GM19372 (cell line): Measurements from ENCODE around the gene PTPN13.

Source experiments
- ATAC-seq: cut with Tn5 transposase; IDR thresholded peaks from one replicate; pipeline ENCODE4 v1.9.1; 2021; ENCODE audit warnings: mild to moderate bottlenecking, low read depth, moderate library complexity; ENCODE audit not compliant: unreplicated experiment

Gene PTPN13

DNA sequence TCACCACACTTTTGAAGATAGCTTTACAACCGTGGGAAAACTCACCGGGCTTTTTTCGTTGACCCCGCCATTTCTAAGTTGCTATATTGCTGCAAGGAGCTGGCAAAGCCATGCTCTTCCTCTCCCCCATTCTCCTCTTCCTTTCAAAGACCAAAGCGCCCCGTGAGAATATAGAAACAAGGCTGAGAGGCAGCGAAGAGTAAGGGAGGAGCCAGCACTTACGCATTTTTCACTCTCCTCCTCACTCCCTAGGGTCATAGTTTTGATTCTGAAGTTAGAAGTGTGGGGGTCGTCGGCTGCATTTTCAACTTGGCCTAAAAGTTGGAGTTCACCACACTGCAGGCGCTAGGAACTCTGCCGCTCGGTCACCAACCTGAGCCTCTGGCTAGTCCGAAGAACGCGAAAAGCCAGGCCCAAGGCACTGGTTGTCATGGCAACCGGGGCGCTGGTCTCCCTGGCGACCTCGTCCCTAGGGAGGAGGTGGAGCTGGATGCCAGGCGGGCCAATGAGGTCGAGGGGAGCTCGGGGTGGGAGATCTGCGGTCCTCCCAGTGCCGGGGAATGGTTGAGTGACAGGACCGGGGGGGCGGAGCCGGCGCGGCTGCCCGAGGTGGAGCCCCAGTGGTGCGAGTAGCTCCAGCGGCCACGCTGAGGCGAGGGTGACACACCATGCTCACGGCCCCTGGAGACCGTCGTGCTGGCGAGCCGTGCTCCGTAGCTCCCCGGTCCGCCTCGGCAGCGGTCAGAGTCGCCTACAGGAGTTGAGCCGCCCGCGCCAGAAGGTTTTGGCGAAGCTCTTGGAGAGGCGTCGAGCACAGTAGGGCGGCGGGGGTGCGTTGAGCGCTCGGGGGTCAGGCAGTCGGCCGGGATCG is at the start of gene PTPN13:
Gene PTPN13, plus strand, starts transcription at position 628 of the 871 bp plus-strand sequence. CDS start 40,942 bp downstream, outside the sequence.
- ATAC-seq, result peak; percentile 99

GRCh38 chr4:86547140-86547539 is 47.0 kb upstream of the PTPN13 start:
- no peak for ATAC-seq

DNA sequence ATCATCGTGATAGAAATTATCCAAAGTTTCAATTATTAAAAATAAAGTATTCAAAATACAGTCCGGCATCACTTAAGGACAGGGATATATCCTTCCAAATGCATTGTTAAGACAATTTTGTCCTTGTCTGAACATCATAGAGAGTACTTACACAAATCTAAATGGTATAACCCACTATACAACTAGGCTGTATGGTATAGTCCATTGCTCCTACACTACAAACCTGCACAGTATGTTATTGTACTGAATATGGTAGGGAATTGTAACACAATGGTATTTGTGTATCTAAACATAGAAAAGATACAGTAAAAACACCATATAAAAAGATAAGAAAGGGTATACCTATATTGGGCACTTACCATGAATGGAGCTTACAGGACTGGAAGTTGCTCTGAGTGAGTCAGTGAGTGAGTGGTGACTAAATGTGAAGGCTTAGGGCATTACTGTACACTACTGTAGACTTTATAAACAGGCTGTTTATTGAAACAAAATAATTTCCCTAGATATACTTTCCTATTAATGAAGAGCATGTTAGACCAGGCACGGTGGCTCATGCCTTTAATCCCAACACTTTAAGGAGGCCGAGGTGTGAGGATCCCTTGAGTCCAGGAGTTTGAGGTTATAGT is 44.8 kb upstream of the PTPN13 start:
- no peak for ATAC-seq

- ATAC-seq, result no peak
These were observed 42.7 kb upstream of the PTPN13 start for GRCh38 chr4:86551387-86551786.

DNA sequence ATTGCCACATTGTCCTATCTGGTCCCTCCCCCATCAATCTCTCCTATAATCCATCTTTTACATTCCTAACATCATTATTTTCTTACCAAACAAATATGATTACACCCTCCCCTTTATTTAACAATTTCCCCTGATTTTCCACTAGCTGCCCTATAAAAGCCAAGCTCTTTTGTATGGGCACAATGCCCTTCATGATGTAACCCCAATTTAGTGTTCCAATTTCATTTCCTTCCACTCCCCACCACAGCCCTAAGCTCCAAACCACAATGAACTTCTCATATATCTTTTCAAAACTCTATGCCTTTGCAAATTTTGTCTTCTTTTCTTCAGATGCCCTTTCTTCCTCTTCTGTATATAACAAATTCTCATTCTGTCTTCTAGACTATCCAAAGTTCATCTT is 39.5 kb upstream of the PTPN13 start:
- no peak for ATAC-seq

DNA sequence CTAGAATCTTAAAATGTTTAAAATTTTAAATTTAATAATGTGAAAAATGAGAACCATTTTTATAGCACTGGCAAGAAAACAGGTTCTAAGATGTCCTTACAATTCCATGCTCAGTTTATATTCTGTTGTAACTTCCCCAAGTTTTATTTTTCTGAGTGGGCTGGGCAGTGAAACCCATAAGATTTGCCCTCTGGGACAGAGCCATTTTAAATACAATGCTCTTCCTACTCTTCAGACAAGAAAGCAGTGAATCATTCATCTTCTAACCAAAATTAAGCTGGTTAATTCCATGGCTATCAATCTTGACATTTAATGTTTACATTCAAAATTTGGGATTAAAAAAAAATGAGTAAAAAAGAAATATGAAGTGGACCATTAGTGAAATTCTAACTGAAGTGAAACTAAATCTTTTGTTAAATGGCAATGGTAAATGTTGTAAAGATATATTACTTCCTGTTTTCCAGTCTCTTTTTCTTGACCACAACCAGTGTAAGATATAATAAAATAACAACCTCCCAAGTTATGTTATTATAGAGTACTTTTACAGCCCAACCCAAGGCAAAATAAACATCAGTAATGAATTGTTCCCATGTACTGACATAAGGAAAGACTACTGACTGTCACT is 37.2 kb upstream of the PTPN13 start:
- ATAC-seq, result peak; percentile 36

DNA sequence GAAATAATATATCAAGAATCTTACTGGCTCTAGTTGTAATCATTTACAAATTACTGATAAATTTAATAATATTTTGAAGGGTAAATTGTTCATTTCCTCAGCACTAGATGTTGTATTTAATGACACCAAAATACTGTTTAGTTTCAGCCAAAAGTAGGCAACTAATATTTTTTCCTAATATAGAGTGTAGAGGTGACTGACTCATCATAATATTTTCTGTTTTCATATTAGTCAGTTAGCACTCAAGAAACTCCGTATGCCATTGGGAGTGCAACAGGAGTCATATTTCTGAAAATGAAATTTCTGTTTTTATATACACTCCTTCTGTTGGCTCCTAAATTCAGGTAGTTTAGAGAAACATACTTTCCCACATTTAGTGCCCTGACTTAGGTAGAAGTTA is 36.6 kb upstream of the PTPN13 start:
- peak; percentile 78 for ATAC-seq

DNA sequence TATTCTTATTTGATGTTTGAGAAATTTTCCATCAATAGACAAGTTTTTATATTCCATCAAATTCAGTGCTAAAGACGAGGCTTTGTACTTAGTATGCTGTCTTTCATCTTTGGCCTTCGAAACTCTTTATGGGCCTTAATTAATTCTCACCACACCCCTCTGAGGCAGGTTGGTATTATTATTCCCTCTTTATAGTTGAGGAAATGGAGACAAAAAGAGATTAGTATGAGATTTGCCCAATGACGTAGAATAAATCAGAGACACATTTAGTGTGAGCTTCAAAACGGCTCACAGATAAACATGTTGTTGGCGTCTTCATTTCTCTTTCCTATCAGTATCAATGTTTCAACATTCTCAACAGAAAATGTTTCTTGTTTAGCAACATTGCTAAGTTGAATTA is 35.9 kb upstream of the PTPN13 start:
- no peak for ATAC-seq

DNA sequence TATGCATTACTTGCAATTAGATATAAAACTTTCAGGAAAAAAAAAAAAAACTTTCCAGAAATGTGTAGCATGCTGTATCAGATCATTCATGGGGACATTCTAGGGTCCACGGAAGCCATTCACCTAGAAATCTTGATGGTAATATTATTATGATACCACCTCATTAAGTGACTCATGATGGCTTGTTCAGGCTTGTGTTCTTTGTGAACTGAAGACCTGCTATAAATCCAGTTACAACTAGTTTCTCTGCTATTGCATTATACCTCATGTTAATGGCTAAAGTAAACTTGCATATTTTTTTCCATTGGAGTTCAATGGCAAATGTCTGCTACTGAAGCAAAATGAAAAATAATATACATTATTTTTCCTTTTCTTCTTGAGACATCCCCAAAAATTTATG is 35.3 kb upstream of the PTPN13 start:
- ATAC-seq, result no peak

DNA sequence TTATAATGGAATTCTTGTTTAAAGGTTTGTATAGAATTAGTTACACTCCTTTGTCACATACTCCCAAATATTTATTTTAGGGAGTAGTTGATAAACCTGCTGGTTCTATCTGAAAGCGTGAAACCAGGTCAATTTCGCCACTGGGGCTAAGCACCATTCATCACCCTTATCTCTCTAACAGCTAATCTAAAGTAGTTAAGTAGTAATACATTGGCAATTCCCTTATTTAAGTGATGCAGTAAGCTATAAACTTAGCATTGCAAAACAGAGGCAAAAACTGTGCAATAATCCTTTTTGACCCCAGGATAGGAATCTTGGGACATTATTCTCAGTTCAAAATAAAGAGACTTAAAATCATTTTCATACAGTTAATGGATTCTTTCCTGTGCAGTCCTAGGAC is 33.7 kb upstream of the PTPN13 start:
- no peak for ATAC-seq

- ATAC-seq, result no peak
These were observed 32.9 kb upstream of the PTPN13 start for GRCh38 chr4:86561256-86561655.

GRCh38 chr4:86563416-86563815 is 30.7 kb upstream of the PTPN13 start:
- ATAC-seq, result no peak

DNA sequence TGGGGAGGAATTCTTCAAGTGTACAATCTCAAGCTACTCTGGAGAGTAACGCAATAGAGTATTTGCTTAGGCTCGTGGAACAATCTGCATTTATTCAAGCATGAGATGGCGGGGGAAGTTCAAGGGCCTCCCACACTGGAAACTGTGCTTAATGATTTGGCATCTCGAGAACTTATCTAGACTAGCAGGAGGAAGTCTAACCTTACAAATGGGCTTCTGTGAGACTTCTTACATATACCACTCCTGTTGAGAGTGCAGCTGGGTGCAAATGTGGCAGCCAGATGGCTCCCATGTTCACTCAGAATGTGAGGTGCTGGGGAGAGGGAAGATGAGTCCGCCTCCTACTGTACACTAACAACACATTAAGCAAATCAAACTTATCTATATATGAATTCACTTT is 29.3 kb upstream of the PTPN13 start:
- ATAC-seq, result peak; percentile 53

GRCh38 chr4:86565651-86566050 is 28.5 kb upstream of the PTPN13 start:
- no peak for ATAC-seq

- peak; percentile 50 for ATAC-seq
These were observed 24.8 kb upstream of the PTPN13 start for GRCh38 chr4:86569103-86569870.

DNA sequence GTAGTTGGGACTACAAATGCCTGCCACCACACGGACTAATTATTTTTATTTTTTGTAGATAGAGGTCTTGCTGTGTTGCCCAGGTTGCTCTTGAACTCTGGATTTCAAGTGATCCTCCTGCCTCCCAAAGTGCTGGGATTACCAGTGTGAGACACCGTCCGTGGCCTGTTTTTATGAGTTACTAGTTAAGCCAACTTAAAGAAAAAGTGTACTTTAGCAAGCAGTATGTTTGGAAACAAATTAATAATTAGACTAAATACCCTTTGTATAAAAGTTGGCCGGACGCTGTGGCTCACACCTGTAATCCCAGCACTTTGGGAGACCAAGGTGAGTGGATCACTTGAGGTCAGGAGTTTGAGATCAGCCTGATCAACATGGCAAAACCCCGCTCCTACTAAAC is 14.2 kb upstream of the PTPN13 start:
- ATAC-seq, result no peak

GRCh38 chr4:86582410-86582809 is 11.7 kb upstream of the PTPN13 start:
- ATAC-seq, result no peak

GRCh38 chr4:86586160-86586572 is 7.9 kb upstream of the PTPN13 start:
- no peak for ATAC-seq

DNA sequence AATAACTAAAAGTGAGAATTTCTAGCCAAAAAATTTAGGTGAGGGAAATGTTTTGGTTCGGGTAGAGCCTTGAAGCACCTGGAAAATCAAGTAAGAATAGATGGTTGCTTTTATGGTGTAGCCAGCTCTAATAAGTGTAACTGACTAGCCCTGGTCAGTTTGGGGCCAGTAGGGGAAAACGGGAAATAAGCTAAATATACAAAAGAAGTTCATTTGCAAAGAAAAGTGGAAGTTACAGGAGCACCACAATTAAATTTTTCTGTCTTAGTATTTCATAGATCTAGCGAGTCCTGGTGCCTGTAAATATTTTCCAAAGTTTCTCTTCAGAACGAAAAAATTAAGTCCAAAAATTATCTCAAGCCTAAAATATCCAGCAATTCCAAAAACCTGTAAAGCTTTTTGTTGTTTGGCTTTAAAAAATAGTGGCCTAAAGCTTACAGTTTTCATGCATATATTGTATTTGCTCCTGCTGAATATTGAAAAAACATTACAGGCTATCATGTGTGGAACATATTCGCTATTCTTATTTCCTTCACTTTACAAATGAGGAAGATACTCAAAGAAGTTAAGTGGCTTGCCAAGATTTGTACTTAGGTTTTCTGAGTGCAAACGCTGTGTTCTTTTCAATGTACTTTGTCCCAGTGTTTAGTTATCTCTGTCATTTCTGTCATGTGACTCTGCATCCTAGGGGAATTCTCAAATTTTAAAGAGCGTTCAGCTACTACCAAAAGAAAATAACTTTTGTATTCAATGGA is 7.3 kb upstream of the PTPN13 start:
- ATAC-seq, result no peak
